Measurements from ENCODE around the gene AGPAT3.

The AGPAT3 gene

DNA sequence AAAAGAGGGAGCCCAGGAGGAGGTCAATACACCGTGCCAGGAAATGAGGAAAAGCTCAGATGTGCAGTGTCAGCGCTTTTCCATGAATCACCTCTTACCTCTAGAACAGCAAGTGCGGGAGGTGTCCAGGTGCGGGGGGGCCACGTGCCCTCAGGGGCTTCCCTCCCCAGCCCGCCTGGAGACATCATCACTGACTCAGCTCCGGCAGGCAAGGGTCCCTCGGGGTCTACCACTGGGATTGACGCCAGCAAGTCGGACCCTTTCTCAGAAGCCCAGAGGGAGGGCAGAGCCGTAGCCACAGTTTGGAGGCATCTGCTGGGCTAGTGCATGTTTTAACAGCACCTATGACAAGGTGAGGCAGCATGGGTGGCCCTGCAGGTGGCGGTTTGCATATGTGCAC is 79.7 kb downstream of the AGPAT3 start:
- no peaks in the 10 kb centered on the region for H3K27me3 Mint-ChIP-seq
- no peak overlapping the region for H3K4me3 Mint-ChIP-seq
- no peak for ATAC-seq
- peaks cover 16% of the 10 kb centered on the region for H3K4me1 Mint-ChIP-seq
- H3K9me3 Mint-ChIP-seq, result peaks cover 9% of the 10 kb centered on the region
- H3K27ac Mint-ChIP-seq, result no peak overlapping the region
- peaks cover 38% of the 10 kb centered on the region for H3K36me3 Mint-ChIP-seq

DNA sequence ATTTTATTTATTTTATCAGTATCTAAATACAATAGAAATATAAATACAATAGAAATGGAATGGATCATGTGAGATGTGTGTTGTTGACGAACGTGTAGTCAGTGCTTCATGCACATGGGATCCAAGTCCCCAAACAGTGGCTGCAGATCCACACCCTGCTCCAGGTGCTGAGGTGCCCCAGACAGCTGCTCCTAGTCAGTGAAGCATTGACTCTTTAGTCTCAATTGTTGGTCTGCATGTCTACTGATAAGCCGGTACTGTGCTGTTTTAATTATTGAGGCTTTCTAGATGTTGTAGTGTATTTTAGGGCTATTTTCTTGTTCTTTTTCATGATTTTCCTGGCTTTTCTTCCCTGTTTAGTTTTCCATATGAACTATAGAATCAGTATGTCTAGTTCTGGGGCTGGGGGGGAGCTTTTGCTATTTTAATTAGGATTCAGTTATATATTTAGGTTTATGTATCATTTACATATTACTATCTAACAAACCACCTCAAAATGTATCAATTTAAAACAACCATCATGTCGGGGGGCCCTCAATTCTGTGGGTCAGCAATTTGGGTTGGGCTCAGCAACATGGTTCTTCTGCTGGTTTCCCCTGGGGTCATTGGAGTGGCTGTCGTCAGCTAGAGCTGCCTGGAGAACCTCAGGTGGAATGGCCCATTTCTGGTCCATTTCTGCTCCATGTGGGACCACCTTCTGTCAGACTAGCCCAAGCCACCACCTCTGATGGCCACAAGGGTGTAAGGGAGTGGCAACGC is 83.9 kb downstream of the AGPAT3 start:
- H3K27ac Mint-ChIP-seq, result no peak overlapping the region
- no peaks in the 10 kb centered on the region for H3K27me3 Mint-ChIP-seq
- H3K4me1 Mint-ChIP-seq, result peaks cover 24% of the 10 kb centered on the region
- H3K9me3 Mint-ChIP-seq, result peaks cover 9% of the 10 kb centered on the region
- no peak overlapping the region for H3K4me3 Mint-ChIP-seq
- peaks cover 48% of the 10 kb centered on the region for H3K36me3 Mint-ChIP-seq
- no peak for ATAC-seq

DNA sequence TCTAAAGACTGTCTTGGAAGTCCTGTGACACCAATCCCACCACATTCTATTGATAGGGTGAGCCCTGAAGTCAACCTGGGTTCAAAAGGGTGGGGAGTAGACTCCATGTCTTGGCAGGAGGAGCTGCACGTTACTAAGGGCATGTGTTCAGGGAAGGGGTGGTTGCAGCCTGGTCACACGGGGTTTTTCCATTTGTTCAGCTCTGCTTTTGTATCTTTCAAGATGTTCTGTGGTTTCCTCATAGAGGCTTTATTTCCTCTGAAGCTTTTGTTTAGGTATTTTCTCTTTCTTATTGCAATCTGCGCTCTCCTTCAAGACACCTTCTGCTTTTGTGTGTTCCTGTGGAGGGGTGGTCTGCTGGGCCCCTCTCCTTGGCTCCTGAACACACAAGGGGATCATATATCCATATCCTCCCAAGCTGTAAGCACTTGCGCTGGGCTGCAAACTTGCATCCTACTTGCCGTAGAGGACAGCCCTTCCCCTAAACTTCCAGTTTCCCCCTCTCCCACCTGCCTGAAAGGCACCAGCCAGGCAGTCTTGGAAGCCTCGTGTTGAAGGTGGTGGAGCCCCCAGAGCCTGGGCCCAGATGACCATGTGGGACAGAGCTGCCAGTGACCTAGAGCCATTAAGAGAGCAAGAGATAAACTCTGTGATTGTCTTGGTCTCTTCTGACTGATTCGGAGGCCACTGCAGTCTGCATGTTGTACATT is 84.6 kb downstream of the AGPAT3 start:
- Mint-ChIP-seq H3K36me3 (peaks cover 53% of the 10 kb centered on the region), H3K4me1 (peaks cover 24% of the 10 kb centered on the region), H3K27ac (no peak overlapping the region), H3K4me3 (no peak overlapping the region), H3K27me3 (no peaks in the 10 kb centered on the region), H3K9me3 (peaks cover 9% of the 10 kb centered on the region)
- ATAC-seq, result no peak

DNA sequence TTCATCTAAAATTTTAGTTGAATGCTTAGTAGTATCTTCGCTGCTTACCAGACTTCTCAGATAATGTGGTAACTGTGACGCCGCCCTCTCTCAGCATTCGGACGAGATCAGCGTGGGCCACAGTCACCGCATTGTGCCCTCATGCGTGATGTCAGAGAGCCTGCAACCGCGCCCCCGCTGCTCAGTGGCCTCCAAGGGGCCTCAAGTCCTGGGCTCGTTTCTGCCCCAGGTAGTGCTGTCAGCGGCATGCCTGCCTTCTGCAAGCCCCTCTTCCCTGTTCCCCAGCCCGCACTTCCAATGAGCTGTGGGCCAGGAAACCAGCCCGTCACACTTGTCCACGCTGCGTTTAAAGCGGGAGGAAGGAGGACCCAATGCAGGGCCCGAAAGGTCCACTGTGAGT is 85.5 kb downstream of the AGPAT3 start:
- H3K4me3 Mint-ChIP-seq, result no peak overlapping the region
- peaks cover 53% of the 10 kb centered on the region for H3K36me3 Mint-ChIP-seq

DNA sequence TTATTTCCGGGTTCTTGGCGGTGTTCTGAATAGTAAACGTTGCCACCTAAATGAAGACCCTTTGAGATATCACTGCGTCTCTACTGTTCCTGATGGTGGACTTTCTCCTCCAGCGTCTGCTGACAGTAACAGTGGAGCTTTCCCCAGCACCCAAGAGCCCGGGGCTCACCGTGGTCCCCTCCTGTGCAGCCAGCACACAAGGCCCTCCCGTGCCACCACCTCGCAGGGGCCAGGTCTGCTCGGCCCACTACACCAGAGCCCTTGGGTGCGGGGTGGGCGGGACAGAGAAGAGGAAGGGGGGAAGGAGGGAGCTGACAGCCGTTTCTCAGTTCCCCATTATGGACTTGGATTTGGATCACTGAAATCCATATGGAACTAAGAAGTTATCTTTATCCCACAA is 85.9 kb downstream of the AGPAT3 start:
- Mint-ChIP-seq H3K27me3 (no peaks in the 10 kb centered on the region), H3K36me3 (peaks cover 53% of the 10 kb centered on the region), H3K4me3 (no peak overlapping the region), H3K9me3 (peaks cover 9% of the 10 kb centered on the region), H3K27ac (no peak overlapping the region), H3K4me1 (peaks cover 25% of the 10 kb centered on the region)
- ATAC-seq, result no peak

More for the DNA sequence above, 85.5 kb downstream of the AGPAT3 start:
- Mint-ChIP-seq H3K27me3 (no peaks in the 10 kb centered on the region), H3K9me3 (peaks cover 9% of the 10 kb centered on the region), H3K27ac (no peak overlapping the region), H3K4me1 (peaks cover 24% of the 10 kb centered on the region)
- no peak for ATAC-seq

DNA sequence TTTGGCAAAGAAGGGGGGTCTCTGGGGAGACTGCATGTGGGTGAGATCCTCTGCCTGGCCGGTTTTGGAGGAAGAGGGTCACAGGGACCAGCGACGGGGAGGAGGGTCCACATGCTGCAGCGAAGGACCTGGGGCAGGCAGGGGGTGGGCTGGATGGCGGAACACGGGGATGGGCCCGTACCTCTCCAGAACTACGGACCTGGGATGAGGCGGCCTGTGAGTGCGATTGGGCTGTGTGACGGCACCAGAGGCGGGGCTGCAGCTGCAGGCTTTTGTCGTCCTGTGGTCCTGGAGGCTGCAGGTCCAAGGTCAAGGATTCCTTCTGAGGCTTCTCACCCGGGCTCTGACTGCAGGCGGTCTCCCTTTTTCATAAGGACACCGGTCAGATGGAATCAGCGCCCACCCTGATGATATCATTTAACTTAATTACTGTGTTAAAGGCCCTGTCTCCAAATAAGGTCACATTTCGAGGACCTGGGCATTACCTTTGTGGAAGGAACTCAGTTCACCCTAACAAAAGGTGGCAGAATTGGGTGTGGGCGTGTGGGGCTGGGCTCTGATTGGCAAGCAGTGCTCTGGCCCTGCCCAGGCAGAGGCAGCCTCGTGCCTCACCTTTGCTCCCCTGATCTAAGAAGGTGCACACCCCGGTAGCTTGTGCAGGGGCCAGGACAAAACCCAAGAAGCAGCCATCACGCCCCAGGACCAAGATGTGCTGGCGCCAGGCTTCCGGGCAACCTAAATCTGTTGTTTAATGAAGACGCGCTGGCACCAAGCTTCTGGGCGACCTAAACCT is 87.1 kb downstream of the AGPAT3 start:
- Mint-ChIP-seq H3K27ac (no peak overlapping the region), H3K27me3 (no peaks in the 10 kb centered on the region), H3K36me3 (peaks cover 47% of the 10 kb centered on the region), H3K4me1 (peaks cover 37% of the 10 kb centered on the region), H3K4me3 (no peak overlapping the region), H3K9me3 (peaks cover 9% of the 10 kb centered on the region)
- no peak for ATAC-seq

DNA sequence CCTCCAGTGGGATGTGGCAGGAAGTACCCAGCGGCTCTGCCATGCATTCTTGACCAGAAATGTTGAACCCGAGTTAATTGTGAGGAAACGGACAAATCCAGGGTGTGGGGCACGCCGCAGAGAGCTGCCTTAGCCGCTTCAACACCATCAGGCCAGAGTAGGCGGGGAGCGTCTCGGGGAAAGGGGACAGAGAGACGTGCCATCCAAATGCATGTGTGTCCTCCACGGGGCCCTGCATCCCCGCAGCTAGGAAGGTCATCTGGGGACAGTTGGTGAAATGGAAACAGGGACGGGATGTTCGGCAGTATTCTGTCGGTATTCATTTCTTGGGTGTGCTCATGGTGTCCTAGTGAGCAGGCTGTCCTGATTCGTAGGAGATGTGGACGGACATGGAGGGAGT is 88.0 kb downstream of the AGPAT3 start:
- H3K4me3 Mint-ChIP-seq, result no peak overlapping the region
- H3K27ac Mint-ChIP-seq, result no peak overlapping the region
- peaks cover 38% of the 10 kb centered on the region for H3K4me1 Mint-ChIP-seq
- ATAC-seq, result no peak
- no peaks in the 10 kb centered on the region for H3K27me3 Mint-ChIP-seq
- peaks cover 9% of the 10 kb centered on the region for H3K9me3 Mint-ChIP-seq
- H3K36me3 Mint-ChIP-seq, result peaks cover 39% of the 10 kb centered on the region

DNA sequence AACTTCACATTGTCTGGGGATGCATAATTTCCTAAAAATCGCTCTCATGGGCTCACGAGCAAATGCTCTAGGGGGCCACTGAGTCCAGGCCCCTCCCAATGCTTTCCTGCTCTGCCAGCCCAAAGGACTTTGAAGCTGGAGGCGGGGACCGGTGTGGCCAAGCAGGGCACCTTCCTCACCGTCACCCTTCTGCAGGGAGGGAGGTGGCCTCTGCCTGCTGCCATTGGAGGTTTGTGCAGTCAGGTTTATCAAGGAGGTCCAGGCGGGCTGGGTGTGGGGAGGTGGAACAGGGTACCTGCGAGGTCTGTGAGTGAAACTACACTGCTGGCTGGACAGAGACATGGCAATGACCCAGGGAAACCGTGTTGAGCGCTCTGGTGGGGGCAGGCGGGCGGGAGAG is 89.0 kb downstream of the AGPAT3 start:
- ATAC-seq, result no peak
- Mint-ChIP-seq H3K4me1 (peaks cover 38% of the 10 kb centered on the region), H3K27ac (no peak overlapping the region), H3K27me3 (no peaks in the 10 kb centered on the region), H3K9me3 (peaks cover 5% of the 10 kb centered on the region), H3K36me3 (peaks cover 31% of the 10 kb centered on the region), H3K4me3 (no peak overlapping the region)

DNA sequence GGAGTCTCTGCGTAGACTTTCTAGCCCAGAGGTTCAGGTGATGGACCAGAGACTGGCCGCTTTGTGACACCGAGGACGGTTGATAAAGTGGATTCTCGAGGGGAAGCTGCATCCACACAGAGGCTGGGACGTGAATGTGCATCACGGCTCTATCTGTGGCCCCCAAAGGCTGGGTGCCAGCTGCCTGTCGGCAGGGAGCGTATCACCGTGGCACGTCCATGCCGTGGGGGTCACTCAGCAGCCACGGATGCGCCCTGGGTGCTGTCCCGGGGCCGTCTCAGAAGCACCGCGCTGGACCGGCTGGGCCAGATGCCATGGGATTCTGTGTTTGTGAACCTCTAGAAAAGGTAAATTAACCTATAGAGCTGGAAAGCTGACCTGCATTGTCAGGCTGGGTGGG is 89.9 kb downstream of the AGPAT3 start:
- H3K27me3 Mint-ChIP-seq, result no peaks in the 10 kb centered on the region
- ATAC-seq, result no peak
- no peaks in the 10 kb centered on the region for H3K9me3 Mint-ChIP-seq
- H3K4me1 Mint-ChIP-seq, result peaks cover 31% of the 10 kb centered on the region
- no peak overlapping the region for H3K27ac Mint-ChIP-seq
- H3K4me3 Mint-ChIP-seq, result no peak overlapping the region
- peaks cover 23% of the 10 kb centered on the region for H3K36me3 Mint-ChIP-seq

DNA sequence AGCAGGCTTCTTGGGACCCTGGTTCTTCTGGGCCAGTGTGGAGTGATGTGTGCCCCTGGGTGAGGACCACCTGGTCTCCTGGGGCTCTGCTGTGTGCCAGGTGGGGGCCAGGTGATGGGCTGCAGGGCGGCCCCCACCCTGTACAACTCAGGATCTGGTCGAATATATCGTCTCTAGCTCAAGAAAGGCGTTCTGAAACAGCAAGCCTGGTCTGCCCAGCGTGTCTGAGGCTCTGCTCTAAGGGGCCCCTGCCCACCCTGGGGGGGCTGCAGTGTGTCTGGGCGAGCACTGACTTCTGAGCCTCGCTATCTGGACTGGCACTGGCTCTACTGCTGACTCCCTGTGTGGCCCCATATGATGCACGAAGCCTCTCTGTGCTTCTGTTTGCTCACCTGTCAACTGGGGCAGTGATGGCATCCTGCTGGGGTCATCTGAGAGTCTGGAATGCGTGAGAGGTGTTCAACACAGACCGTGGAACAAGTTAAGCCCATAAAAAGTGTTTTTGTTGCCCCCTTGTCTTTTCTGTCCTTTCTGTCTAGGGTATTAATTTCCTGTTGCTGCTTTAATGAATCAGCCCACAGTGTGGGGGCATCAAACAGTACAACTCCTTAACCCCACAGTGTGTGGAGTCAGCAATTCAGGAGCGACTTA is 91.1 kb downstream of the AGPAT3 start:
- no peak for ATAC-seq
- Mint-ChIP-seq H3K4me1 (peaks cover 21% of the 10 kb centered on the region), H3K36me3 (peaks cover 23% of the 10 kb centered on the region), H3K9me3 (no peaks in the 10 kb centered on the region), H3K27ac (peak overlapping the region; percentile 18), H3K4me3 (no peak overlapping the region), H3K27me3 (no peaks in the 10 kb centered on the region)

DNA sequence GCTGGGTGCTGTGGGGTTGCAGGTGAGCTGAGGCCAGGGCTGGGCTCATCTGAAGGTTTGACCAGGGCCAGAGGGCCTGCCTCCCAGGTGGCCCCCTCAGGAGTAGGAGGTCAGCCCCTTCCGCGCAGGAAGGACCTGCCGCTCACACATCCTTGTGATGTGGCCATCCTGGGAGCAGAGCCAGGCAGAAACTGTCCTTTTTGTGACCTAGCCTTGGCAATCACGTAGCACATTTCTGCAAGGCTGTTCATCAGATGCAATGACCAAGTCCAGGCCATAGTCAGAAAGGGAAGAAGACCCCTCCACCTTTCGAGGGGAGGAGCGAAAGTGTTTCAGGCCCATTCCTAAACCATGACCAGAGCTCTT is 91.6 kb downstream of the AGPAT3 start:
- Mint-ChIP-seq H3K36me3 (peaks cover 20% of the 10 kb centered on the region), H3K4me1 (peaks cover 18% of the 10 kb centered on the region), H3K9me3 (no peaks in the 10 kb centered on the region), H3K27ac (peak overlapping the region; percentile 18), H3K4me3 (no peak overlapping the region), H3K27me3 (no peaks in the 10 kb centered on the region)
- ATAC-seq, result no peak

DNA sequence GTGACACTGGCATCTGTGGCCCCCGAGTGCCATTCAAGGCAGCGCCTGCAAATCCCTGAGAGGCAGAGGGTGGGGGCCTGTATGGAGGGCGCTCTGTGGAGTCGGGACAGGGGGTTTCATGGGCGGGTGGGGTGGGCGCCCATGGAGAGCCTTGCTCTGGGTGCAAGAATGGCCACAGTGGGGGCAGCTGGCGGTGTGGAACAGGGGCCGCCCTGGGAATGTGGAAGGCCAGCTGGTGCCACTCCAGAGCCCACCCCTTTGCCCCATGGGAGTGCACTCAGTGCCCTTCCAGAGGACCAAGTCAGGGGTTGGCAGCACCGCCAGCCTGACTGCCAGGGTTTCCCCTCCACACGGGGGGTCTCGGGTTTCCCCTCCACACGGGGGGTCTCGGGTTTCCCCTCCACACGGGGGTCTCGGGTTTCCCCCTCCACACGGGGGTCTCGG is 92.1 kb downstream of the AGPAT3 start:
- no peaks in the 10 kb centered on the region for H3K27me3 Mint-ChIP-seq
- H3K27ac Mint-ChIP-seq, result peak overlapping the region; percentile 18
- H3K4me1 Mint-ChIP-seq, result peaks cover 15% of the 10 kb centered on the region
- no peak overlapping the region for H3K4me3 Mint-ChIP-seq
- peaks cover 17% of the 10 kb centered on the region for H3K36me3 Mint-ChIP-seq
- no peak for ATAC-seq
- no peaks in the 10 kb centered on the region for H3K9me3 Mint-ChIP-seq

DNA sequence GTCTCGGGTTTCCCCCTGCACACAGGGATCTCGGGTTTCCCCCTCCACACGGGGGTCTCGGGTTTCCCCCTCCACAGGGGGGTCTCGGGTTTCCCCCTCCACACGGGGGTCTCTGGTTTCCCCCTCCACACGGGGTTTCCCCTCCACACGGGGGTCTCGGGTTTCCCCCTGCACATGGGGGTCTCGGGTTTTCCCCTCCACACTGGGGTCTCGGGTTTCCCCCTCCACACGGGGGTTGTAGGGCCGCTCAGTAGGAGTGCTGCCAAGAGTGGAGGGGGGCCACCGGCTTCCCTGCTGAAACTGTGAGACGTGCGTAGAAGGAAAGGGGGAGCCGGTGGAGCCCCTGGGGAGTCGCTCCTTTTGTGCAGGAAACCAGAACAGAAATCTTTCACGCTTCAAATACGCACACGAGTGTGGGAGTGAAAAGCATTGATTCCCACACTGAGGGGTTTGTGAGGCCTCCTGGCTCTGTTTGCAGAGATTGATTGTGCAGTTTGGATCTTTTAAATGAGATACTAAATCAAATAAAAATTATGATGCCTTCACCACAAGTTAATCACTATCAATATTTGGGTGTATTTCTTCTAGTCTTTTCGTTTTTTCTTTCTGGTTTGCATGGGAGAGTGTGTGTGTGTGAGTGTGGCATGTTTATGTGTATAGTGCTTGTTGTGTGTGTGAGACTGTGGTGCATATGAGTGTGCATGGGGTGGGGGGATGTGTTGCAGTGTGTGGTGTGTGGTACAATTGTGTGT is 92.8 kb downstream of the AGPAT3 start:
- H3K4me1 Mint-ChIP-seq, result peaks cover 15% of the 10 kb centered on the region
- H3K27ac Mint-ChIP-seq, result no peak overlapping the region
- H3K4me3 Mint-ChIP-seq, result no peak overlapping the region
- H3K9me3 Mint-ChIP-seq, result no peaks in the 10 kb centered on the region
- H3K36me3 Mint-ChIP-seq, result peaks cover 18% of the 10 kb centered on the region
- no peaks in the 10 kb centered on the region for H3K27me3 Mint-ChIP-seq
- peak; percentile 74 for ATAC-seq

DNA sequence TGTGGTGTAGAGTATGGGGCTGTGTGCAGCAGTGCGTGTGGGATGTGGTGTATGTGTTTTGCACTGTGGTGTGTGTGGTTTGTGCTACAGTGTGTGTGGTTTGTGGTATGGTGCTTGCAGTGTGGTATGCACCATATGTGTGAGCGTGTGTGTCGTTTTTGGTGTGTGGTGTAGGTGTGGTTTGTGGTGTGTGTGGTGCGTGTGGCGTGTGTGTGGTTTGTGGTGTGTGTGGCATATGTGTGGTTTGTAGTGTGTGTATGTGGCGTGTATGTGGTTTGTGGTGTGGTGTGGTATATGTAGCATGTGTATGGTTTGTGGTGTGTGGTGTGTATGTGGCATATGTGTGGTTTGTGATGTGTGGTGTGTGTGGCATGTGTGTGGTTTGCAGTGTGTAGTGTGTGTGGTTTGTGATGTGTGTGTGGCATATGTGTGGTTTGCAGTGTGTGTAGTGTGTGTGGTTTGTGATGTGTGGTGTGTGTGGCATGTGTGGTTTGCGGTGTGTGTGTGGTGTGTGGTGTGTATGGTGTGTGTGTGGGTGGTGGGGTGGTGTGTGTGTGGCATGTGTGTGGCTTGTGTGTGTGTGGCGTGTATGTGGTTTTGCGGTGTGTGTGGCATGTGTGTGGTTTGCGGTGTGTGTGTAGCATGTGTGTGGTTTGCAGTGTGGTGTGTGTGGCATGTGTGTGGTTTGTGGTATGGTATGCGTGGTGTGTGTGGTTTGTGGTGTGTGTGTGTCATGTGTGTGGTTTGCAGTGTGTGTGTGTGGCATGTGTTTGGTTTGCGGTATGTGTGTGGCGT is 93.5 kb downstream of the AGPAT3 start:
- H3K9me3 Mint-ChIP-seq, result no peaks in the 10 kb centered on the region
- no peak overlapping the region for H3K27ac Mint-ChIP-seq
- H3K27me3 Mint-ChIP-seq, result no peaks in the 10 kb centered on the region
- peaks cover 15% of the 10 kb centered on the region for H3K4me1 Mint-ChIP-seq
- ATAC-seq, result no peak
- H3K4me3 Mint-ChIP-seq, result no peak overlapping the region
- peaks cover 26% of the 10 kb centered on the region for H3K36me3 Mint-ChIP-seq
